Measurements from ENCODE around the gene ERAP2.
A peak's percentile ranks its signal among the peaks of the same experiment; 100 is the strongest.

Gene ERAP2

GRCh38 chr5:96936431-96937320 lies 60.4 kb downstream of the ERAP2 start:
- peak overlapping the region in 1 of 2 experiments; percentile 2 for H3K23ac ChIP-seq (ENCODE audit: low read length in 2 of 2)
- H2BK5ac ChIP-seq (ENCODE audit: low read depth, low read length, poor library complexity, severe bottlenecking): peak overlapping the region; percentile 84
- peak overlapping the region; percentile 94 for H4K91ac ChIP-seq (ENCODE audit: low read length)
- no peaks in the 10 kb centered on the region for H3K9me3 ChIP-seq (ENCODE audit: control insufficient read depth, low read length)
- H3K27ac ChIP-seq (ENCODE audit: low read length, poor library complexity, severe bottlenecking): peak overlapping the region; percentile 58
- no peak overlapping the region for H3K14ac ChIP-seq (ENCODE audit: low read length in 2 of 2)
- peak overlapping the region; percentile 84 to 97 for H3K4me3 ChIP-seq (ENCODE audit: insufficient read depth in 1 of 2, low read depth in 1 of 2, low read length in 2 of 2)
- H2BK15ac ChIP-seq (ENCODE audit: low read depth, poor library complexity, severe bottlenecking): peak overlapping the region; percentile 7
- DNase-seq: peak; percentile 43
- no peak overlapping the region for H2AK5ac ChIP-seq (ENCODE audit: low read length, severe bottlenecking)
- H3K4me1 ChIP-seq (ENCODE audit: control insufficient read depth, insufficient read depth, low read depth, low read length): peaks cover 6% of the 10 kb centered on the region
- peak overlapping the region; percentile 75 to 93 for H3K18ac ChIP-seq (ENCODE audit: low read depth in 1 of 2, low read length in 2 of 2)
- H3K9ac ChIP-seq (ENCODE audit: low read length): peak overlapping the region; percentile 95
- no peak overlapping the region for H4K8ac ChIP-seq (ENCODE audit: low read length)
- no peaks in the 10 kb centered on the region for H3K36me3 ChIP-seq (ENCODE audit: control insufficient read depth in 1 of 2, insufficient read depth in 2 of 2, low read depth in 1 of 2, low read length in 2 of 2)
- H2BK12ac ChIP-seq (ENCODE audit: low read length in 2 of 2): peak overlapping the region in 1 of 2 experiments; percentile 89
- peak overlapping the region; percentile 82 for H2BK120ac ChIP-seq (ENCODE audit: low read depth, low read length)
- no peaks in the 10 kb centered on the region for H3K27me3 ChIP-seq (ENCODE audit: control insufficient read depth in 1 of 2, insufficient read depth in 1 of 2, low read length in 2 of 2)
- WGBS: 1% methylated on average over 26 of the region's 27 CpGs
- H3K4ac ChIP-seq (ENCODE audit: low read depth in 1 of 2, low read length in 2 of 2): peak overlapping the region in 1 of 2 experiments; percentile 3
- peak overlapping the region; percentile 34 for H3K4me2 ChIP-seq (ENCODE audit: low read length, poor library complexity, severe bottlenecking)
- peaks cover 2% of the 10 kb centered on the region for H3K79me1 ChIP-seq (replicated peaks; ENCODE audit: low read length, poor library complexity, severe bottlenecking)
- H2AFZ ChIP-seq (ENCODE audit: low read depth, low read length): no peak overlapping the region

- H3K9ac ChIP-seq (ENCODE audit: low read length): no peak overlapping the region
- H3K14ac ChIP-seq (ENCODE audit: low read length in 2 of 2): no peak overlapping the region
- H3K4me2 ChIP-seq (ENCODE audit: low read length, poor library complexity, severe bottlenecking): no peak overlapping the region
- H3K27me3 ChIP-seq (ENCODE audit: control insufficient read depth in 1 of 2, insufficient read depth in 1 of 2, low read length in 2 of 2): no peaks in the 10 kb centered on the region
- H2AFZ ChIP-seq (ENCODE audit: low read depth, low read length): no peak overlapping the region
- no peak overlapping the region for H3K27ac ChIP-seq (ENCODE audit: low read length, poor library complexity, severe bottlenecking)
- no peak overlapping the region for H2BK120ac ChIP-seq (ENCODE audit: low read depth, low read length)
- H3K4me3 ChIP-seq (ENCODE audit: insufficient read depth in 1 of 2, low read depth in 1 of 2, low read length in 2 of 2): no peak overlapping the region
- no peaks in the 10 kb centered on the region for H3K79me1 ChIP-seq (replicated peaks; ENCODE audit: low read length, poor library complexity, severe bottlenecking)
- H2BK5ac ChIP-seq (ENCODE audit: low read depth, low read length, poor library complexity, severe bottlenecking): no peak overlapping the region
- WGBS: 78% methylated on average over 2 of the region's 3 CpGs
- DNase-seq: no peak
- H3K9me3 ChIP-seq (ENCODE audit: control insufficient read depth, low read length): no peaks in the 10 kb centered on the region
- H4K91ac ChIP-seq (ENCODE audit: low read length): no peak overlapping the region
- no peak overlapping the region for H3K23ac ChIP-seq (ENCODE audit: low read length in 2 of 2)
- no peak overlapping the region for H4K8ac ChIP-seq (ENCODE audit: low read length)
- H3K4me1 ChIP-seq (ENCODE audit: control insufficient read depth, insufficient read depth, low read depth, low read length): peaks cover 11% of the 10 kb centered on the region
- no peaks in the 10 kb centered on the region for H3K36me3 ChIP-seq (ENCODE audit: control insufficient read depth in 1 of 2, insufficient read depth in 2 of 2, low read depth in 1 of 2, low read length in 2 of 2)
- H2BK15ac ChIP-seq (ENCODE audit: low read depth, poor library complexity, severe bottlenecking): no peak overlapping the region
- no peak overlapping the region for H3K18ac ChIP-seq (ENCODE audit: low read depth in 1 of 2, low read length in 2 of 2)
- H3K4ac ChIP-seq (ENCODE audit: low read depth in 1 of 2, low read length in 2 of 2): no peak overlapping the region
- H2AK5ac ChIP-seq (ENCODE audit: low read length, severe bottlenecking): no peak overlapping the region
- no peak overlapping the region for H2BK12ac ChIP-seq (ENCODE audit: low read length in 2 of 2)
Observed at GRCh38 chr5:96940586-96940985, 64.3 kb downstream of the ERAP2 start.

GRCh38 chr5:96941140-96941539 lies 64.8 kb downstream of the ERAP2 start:
- Histone ChIP-seq H2AFZ (ENCODE audit: low read depth, low read length) (no peak overlapping the region), H2BK12ac (ENCODE audit: low read length in 2 of 2) (no peak overlapping the region), H3K4ac (ENCODE audit: low read depth in 1 of 2, low read length in 2 of 2) (no peak overlapping the region), H2BK15ac (ENCODE audit: low read depth, poor library complexity, severe bottlenecking) (no peak overlapping the region), H4K91ac (ENCODE audit: low read length) (no peak overlapping the region), H3K36me3 (ENCODE audit: control insufficient read depth in 1 of 2, insufficient read depth in 2 of 2, low read depth in 1 of 2, low read length in 2 of 2) (no peaks in the 10 kb centered on the region), H3K18ac (ENCODE audit: low read depth in 1 of 2, low read length in 2 of 2) (no peak overlapping the region), H3K4me1 (ENCODE audit: control insufficient read depth, insufficient read depth, low read depth, low read length) (peaks cover 11% of the 10 kb centered on the region), H3K79me1 (replicated peaks; ENCODE audit: low read length, poor library complexity, severe bottlenecking) (no peaks in the 10 kb centered on the region), H3K27ac (ENCODE audit: low read length, poor library complexity, severe bottlenecking) (peak overlapping the region; percentile 3), H3K9me3 (ENCODE audit: control insufficient read depth, low read length) (no peaks in the 10 kb centered on the region), H3K4me2 (ENCODE audit: low read length, poor library complexity, severe bottlenecking) (no peak overlapping the region), H2BK120ac (ENCODE audit: low read depth, low read length) (no peak overlapping the region), H3K14ac (ENCODE audit: low read length in 2 of 2) (peak overlapping the region in 1 of 2 experiments; percentile 53), H2BK5ac (ENCODE audit: low read depth, low read length, poor library complexity, severe bottlenecking) (no peak overlapping the region), H3K23ac (ENCODE audit: low read length in 2 of 2) (no peak overlapping the region), H3K27me3 (ENCODE audit: control insufficient read depth in 1 of 2, insufficient read depth in 1 of 2, low read length in 2 of 2) (no peaks in the 10 kb centered on the region), H4K8ac (ENCODE audit: low read length) (no peak overlapping the region), H3K4me3 (ENCODE audit: insufficient read depth in 1 of 2, low read depth in 1 of 2, low read length in 2 of 2) (no peak overlapping the region), H3K9ac (ENCODE audit: low read length) (no peak overlapping the region), H2AK5ac (ENCODE audit: low read length, severe bottlenecking) (peak overlapping the region; percentile 21)
- no peak for DNase-seq
- WGBS: 90% methylated on average over 4 of the region's 4 CpGs

GRCh38 chr5:96942078-96942477 lies 65.8 kb downstream of the ERAP2 start:
- Histone ChIP-seq H3K36me3 (ENCODE audit: control insufficient read depth in 1 of 2, insufficient read depth in 2 of 2, low read depth in 1 of 2, low read length in 2 of 2) (no peaks in the 10 kb centered on the region), H4K8ac (ENCODE audit: low read length) (peak overlapping the region; percentile 13), H3K27me3 (ENCODE audit: control insufficient read depth in 1 of 2, insufficient read depth in 1 of 2, low read length in 2 of 2) (no peaks in the 10 kb centered on the region), H3K27ac (ENCODE audit: low read length, poor library complexity, severe bottlenecking) (peak overlapping the region; percentile 1), H2BK5ac (ENCODE audit: low read depth, low read length, poor library complexity, severe bottlenecking) (no peak overlapping the region), H3K4me3 (ENCODE audit: insufficient read depth in 1 of 2, low read depth in 1 of 2, low read length in 2 of 2) (no peak overlapping the region), H2BK12ac (ENCODE audit: low read length in 2 of 2) (no peak overlapping the region), H3K18ac (ENCODE audit: low read depth in 1 of 2, low read length in 2 of 2) (no peak overlapping the region), H3K23ac (ENCODE audit: low read length in 2 of 2) (no peak overlapping the region), H4K91ac (ENCODE audit: low read length) (no peak overlapping the region), H3K4me1 (ENCODE audit: control insufficient read depth, insufficient read depth, low read depth, low read length) (peaks cover 11% of the 10 kb centered on the region), H3K4ac (ENCODE audit: low read depth in 1 of 2, low read length in 2 of 2) (no peak overlapping the region), H3K9me3 (ENCODE audit: control insufficient read depth, low read length) (no peaks in the 10 kb centered on the region), H2BK120ac (ENCODE audit: low read depth, low read length) (no peak overlapping the region), H3K14ac (ENCODE audit: low read length in 2 of 2) (no peak overlapping the region), H3K79me1 (replicated peaks; ENCODE audit: low read length, poor library complexity, severe bottlenecking) (no peaks in the 10 kb centered on the region), H3K4me2 (ENCODE audit: low read length, poor library complexity, severe bottlenecking) (no peak overlapping the region), H2AFZ (ENCODE audit: low read depth, low read length) (no peak overlapping the region), H2AK5ac (ENCODE audit: low read length, severe bottlenecking) (peak overlapping the region; percentile 64), H2BK15ac (ENCODE audit: low read depth, poor library complexity, severe bottlenecking) (no peak overlapping the region), H3K9ac (ENCODE audit: low read length) (no peak overlapping the region)
- 93% methylated on average over 9 of the region's 9 CpGs for WGBS
- DNase-seq: no peak

Measured in mesenchymal stem cell (in vitro differentiated cells and primary cell).